Measurements from ENCODE around the gene SHLD2. TPM values are rescaled to one million over a fixed set of nuclear protein-coding genes. Genes with fewer than 3 reads are reported as not detected.
"Not testable (repeated sequence)": the region's sequence is repeated elsewhere in the genome, so short reads cannot be mapped to it uniquely, and the experiment has no call there.

The SHLD2 gene
- total RNA-seq, 2 donors from 2014 or later, result 35.1 to 35.8 TPM

DNA sequence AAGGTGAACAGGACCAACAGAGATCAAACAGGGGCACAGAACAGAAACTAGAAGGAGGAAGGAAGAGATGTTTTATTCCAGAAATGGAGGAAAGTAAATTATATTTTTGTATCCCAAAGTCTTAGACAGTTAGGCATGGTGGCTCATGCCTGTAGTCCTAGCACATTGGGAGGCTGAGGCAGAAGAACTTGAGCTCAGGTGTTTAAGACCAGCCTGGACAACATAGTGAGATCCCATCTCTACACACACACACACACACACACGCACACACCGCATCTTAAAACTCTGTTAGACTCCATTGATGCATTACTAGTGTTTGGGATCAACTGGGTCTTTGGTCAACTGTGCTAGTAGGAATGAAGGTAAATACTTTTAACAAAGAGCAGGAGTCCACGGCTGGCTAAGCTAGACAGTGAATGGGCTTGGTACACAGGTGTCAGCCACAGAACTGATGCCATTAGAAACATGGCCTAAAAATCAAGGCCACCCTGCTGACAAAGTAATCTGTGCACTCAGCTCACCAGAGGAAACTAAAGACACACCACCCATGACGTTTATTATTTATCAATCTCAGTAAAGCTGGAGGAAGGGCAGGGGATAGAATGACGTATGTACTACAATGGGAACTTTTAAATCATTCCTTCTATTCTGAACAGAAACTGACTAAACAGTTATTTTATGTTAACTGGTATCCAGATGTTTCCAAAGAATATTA is 11.3 kb upstream of the SHLD2 start:
- DNase-seq (ENCODE audit: low spot score), result not testable (repeated sequence)
- intact Hi-C loops (cut with DNase I), result loop anchor here in 1 of 2 donors (10.0 kb wide), 1 partner anchor 109 kb away; no protein-coding TSS in a partner anchor

DNA sequence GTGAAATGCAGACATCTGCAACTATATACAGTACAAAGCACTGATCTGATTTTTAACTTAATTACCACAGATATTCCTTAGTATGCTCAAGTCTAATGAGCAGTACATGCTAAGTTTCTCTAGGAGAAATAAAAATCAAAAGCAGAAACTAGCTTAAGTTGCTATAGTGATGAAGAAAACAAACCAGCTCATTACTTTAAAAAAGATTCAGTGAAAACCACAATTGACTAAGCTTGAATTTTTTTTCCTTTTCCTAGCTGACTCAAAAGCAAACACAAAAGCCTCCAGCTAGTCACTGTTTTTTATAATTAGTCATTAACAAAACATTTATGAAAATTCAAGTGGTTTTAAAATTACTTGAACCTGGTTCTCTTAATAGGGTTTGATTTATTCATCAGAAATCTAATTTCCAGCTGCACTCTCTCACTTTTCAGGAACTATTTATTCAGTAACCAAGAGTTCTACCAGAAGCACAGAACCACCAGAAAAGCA is 10.7 kb upstream of the SHLD2 start:
- intact Hi-C loops (cut with DNase I), result loop anchor here in 1 of 2 donors (10.0 kb wide), 1 partner anchor 110 kb away; no protein-coding TSS in a partner anchor

DNA sequence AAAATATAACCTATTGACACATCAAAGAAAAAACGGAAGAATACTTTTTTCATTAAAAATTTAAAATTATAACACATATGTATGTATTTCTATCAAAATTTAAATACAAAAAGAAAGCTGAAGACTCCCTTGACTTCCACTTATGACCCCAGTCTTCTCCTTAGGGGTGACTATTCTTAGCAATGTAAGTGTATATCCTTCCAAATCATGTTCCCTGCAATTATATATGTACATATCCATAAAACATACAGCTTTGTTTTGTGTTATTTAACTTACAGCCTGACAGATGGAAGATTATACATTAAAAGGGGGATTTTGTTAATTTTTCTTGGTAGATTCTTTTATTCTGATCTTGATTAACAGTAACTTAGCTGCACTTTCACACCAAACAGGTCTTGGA is 9.5 kb upstream of the SHLD2 start:
- intact Hi-C loops (cut with DNase I), result loop anchor here in 1 of 2 donors (10.0 kb wide), 1 partner anchor 111 kb away; no protein-coding TSS in a partner anchor
- DNase-seq (ENCODE audit: low spot score), result no peak

More for the DNA sequence above, 10.7 kb upstream of the SHLD2 start:
- not testable (repeated sequence) for DNase-seq (ENCODE audit: low spot score)

DNA sequence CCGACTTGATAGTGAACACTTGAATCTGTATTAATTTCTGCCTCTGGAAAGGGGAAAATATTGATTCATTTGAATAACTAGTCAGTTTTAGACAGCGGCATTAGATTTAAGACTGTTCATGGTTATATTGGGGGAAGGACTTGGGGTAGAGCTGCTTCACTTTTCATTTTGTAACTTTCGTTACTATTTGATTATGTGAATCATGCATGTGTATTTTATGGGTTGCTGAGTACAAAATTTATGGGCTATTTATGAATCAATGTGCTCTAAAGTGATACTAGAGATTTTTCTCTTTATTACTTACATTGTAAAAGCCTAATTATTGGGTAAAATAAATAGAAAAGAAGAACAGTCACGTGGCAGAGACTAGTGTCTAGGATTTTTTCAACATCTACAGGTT is 5.3 kb upstream of the SHLD2 start:
- intact Hi-C loops (cut with DNase I), result loop anchor here (10.0 kb wide), 1 partner anchor 115 kb away; no protein-coding TSS in a partner anchor
- DNase-seq (ENCODE audit: low spot score), result no peak

DNA sequence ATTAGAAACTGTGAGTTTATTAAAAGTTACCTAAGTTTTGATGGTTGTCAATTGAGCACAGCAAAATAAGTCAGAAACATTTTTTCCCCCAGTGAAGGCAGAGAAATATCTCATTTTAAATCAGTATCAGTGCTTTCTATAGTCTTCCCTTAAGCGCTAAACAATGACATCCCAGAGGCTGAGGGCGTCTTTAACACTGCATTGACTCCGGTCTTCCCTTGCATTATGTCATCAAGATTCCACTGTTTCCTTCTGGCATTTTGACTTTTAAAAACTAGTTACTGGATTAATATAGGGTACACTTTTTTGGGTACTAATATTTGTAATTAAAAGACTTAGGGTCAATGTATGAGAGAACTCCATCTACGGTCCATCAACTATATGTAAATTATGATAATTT is 4.2 kb upstream of the SHLD2 start:
- DNase-seq (ENCODE audit: low spot score), result no peak
- intact Hi-C loops (cut with DNase I), result loop anchor here in 1 of 2 donors (10.0 kb wide), 1 partner anchor 116 kb away; no protein-coding TSS in a partner anchor

DNA sequence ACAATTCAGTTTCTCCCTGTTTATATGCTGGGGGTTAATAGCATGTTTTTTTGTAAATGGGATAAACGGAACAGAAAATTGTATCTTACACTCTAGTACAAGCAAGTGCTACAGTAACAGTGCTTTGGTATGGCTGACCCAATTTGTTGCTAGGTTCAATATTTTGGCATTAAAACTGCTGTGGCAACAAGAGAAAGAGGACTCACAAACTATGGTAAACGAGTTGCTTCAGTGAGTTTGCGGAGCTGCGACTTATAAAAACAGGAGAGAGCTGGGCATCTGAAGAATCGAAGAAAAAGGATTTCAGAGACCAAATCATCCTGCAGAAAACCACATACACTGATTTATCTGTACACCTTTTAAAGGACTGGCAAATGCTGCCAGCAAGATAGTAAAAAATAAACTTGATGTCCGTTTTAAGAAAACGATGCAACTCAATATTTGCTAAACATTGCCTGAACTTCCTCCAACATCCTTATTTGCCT is 2.6 kb upstream of the SHLD2 start:
- no peak for DNase-seq (ENCODE audit: low spot score)
- intact Hi-C loops (cut with DNase I), result loop anchor here in 1 of 2 donors (10.0 kb wide), 1 partner anchor 118 kb away; no protein-coding TSS in a partner anchor

DNA sequence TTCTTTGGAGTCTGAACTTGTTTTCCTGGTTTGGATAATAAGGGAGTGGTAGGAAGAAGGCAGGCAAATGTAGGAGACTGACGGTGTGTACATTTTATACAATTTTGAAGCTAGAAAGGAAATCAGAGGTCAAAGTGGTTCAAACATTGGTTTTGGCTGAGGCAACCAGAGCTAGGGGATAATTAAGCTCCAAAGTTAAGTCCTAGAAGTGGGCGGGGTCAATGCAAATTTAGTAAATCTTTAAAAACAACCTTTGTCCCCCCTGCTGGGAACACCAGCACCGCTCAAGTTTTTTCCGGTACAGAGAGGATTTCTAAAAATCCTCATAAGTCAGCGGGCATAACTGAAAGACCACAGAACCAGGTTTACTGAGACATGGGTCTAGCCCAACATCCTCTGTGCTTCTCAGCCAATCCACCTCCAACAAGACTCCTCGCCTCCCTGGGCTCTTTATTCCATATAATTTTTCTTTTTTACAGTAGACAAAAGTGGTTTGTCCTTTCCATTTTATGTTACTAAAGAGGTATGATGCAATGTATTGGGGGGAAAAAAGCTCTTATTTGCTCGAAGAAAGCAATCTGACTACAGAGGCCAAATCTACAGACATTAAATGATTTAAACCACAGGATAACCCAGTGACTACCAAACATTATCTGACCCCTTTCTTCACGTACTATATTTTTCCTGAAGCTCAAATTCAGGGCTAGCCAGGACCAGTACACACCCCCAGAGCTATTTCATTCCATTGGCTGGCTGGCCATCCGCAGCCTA is 2.0 kb upstream of the SHLD2 start:
- DNase-seq (ENCODE audit: low spot score), result no peak
- intact Hi-C loops (cut with DNase I), result loop anchor here in 1 of 2 donors (10.0 kb wide), 1 partner anchor 118 kb away; no protein-coding TSS in a partner anchor

DNA sequence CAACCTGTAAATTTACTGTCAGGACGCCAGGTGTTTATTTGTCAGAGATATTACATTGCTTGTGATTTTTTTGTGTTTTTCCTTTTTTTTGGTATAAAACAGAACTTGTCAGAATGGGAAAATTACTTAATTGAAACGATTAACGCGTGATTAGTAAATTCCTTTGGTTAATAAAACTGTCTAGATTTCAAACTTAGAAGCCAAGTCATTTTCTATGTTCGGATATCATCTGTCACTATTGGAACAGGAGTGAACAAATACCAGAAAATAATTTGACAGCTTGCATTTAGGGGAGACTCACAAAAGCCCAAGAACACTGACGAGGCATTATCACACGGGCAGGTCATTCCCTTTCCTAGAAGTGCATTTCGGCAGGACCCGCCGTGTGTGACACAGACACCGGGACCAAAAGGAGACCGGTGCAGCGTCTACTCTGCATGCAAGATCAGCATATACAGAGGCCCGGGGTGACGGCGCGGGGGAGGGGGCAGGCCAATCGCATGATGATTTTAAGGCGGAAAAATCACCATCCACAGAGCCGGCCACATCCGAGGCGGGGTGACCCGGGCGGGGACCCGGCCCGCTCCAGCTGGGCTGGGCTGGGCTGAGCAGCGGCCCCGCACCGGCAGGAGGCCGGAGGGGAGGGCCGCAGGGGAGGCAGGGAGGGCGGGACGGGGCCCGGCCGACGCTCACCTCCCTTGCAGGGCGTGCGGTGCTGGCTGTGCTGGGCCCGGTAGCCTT is 1.2 kb upstream of the SHLD2 start:
- intact Hi-C loops (cut with DNase I), result loop anchor here in 1 of 2 donors (10.0 kb wide), 1 partner anchor 119 kb away; no protein-coding TSS in a partner anchor
- peak; percentile 87 for DNase-seq (ENCODE audit: low spot score)

DNA sequence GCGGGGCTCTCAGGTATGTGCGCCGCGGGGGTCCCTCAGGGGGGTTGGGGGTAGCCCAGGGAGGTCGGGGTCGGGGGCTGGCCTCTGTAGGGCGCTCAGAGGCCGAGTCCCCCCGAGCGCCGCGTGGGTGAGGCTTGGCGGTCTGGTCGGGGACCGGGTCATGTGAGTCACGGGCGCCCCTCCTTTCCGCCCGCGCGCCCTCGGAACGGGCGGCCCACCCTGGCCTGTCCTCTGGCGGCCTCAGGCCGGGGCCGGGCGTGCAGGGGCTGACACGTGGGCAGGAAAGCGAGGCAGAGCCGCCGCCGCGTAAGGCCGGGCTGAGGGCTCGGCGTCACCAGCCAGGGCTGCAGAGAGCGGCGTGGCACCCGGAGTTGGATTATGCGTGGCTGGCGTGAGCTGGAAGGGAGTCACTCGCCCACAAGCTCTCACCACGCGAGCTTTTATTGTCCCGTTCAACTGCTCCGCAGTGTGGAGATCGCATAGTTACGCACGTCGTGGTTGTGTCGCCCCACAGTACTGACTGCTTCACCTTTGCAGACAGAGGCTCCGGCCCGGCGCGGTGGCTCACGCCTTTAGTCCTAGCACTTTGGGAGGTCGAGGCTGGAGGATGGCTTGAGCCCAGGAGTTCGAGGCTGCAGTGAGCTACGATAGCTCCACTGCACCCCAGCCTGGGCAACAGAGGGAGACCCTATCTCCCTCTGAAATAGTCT is 385 bp downstream of the SHLD2 start:
- DNase-seq (ENCODE audit: low spot score), result peak; percentile 97
- intact Hi-C loops (cut with DNase I), result loop anchor here in 1 of 2 donors (10.0 kb wide), 1 partner anchor 121 kb away; no protein-coding TSS in a partner anchor

DNA sequence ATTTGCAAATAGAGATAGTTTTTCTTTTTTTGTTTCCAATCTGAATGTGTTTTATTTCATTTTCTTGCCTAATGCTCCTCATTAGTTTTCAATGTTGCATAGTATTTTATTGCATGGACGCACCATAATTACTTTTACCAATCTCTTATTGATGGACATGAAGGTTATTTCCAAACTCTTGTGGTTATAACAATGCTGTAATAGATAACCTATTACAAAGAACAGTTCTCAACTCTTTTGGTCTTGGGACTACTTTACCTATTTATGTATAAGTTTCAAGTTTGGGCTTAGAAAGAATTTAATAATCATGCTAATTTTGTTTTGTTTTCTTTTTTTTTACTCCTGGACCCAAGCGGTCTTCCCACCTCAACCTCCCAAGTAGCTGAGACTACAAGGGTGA is 7.0 kb downstream of the SHLD2 start:
- intact Hi-C loops (cut with DNase I), result no loop called here
- DNase-seq (ENCODE audit: low spot score), result no peak

DNA sequence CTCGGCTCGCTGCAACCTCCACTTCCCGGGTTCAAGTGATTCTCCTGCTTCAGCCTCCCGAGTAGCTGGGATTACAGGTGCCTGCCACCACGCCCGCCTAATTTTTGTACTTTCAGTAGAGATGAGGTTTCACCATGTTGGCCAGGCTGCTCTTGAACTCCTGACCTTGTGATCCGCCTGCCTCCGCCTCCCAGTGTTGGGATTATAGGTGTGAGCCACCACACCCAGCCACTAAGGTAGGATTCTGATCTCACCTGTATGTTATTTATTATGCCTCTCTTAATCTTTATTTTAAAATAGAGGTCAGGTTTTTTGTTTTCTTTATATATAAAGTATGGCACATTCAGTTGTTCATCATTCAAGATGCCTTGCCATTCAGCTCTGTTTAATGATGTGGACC is 9.7 kb downstream of the SHLD2 start:
- intact Hi-C loops (cut with DNase I); DNase-seq (ENCODE audit: low spot score): not testable (repeated sequence)

DNA sequence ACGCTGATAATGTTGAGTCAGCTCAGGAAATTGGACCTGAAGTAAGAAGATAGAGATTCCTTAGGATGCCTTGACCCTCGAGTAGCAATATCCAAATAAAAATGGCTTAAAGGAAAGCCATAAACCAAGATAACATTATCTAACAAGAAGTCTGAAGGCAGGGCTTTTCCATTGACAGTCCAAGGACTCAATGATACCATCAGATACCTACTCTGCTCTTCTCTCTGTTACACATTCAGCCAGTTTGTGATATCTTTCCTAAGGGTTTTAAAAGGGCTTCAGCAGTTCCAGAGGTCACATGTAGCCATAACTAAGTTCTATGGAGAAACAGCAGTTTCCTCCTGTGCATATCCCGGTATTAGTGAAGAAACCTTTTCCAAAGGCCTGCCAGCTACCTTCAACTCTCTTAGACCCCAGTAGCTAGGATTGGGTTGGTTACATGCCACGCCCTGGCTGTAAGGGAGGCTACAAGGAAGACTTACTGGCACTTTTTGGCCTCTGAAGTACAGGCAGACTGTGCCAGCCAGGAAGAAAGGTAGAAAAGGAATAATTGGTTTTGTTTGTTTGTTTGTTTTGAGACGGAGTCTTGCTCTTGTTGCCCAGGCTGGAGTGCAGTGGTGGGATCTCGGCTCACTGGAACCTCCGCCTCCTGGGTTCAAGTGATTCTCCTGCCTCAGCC is 10.6 kb downstream of the SHLD2 start:
- intact Hi-C loops (cut with DNase I), result no loop called here
- no peak for DNase-seq (ENCODE audit: low spot score)

DNA sequence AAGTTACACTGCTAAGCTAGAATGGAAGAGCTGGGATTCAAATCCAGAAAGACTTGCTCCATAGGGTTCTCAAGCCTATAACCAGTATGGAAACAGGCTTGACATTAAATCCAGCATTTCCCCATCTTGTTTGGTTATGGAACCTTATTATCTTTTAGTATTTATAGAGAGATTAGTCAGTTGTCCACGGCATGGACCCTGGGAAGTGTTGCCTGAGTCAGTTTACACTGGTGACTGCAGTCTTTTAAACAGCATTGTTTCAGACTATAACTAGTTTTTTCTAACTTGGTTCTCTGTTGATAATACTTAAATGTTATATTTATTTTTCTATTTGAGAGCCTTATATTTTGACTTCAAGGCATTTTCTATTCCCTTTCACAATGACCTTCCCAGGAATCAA is 23.1 kb downstream of the SHLD2 start:
- intact Hi-C loops (cut with DNase I); DNase-seq (ENCODE audit: low spot score): not testable (repeated sequence)

DNA sequence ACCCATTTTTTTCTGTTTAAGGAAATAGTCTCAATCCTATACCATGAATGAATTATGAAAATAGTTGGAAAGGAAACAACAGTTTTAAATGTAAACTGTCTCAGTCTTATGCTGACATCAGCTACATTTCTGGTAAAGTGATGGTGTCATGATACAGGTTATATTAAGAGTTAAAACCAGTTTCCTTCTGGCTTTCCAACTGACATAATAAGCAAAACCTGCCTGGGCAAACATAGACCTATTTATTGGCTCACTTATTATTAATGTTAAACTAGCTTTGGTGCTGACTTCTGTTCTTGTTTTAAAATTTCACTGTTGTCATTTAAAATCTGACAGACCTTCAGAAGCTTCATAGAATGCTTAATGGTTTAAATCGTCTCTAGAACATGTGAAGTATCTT is 24.0 kb downstream of the SHLD2 start:
- DNase-seq (ENCODE audit: low spot score); intact Hi-C loops (cut with DNase I): not testable (repeated sequence)

DNA sequence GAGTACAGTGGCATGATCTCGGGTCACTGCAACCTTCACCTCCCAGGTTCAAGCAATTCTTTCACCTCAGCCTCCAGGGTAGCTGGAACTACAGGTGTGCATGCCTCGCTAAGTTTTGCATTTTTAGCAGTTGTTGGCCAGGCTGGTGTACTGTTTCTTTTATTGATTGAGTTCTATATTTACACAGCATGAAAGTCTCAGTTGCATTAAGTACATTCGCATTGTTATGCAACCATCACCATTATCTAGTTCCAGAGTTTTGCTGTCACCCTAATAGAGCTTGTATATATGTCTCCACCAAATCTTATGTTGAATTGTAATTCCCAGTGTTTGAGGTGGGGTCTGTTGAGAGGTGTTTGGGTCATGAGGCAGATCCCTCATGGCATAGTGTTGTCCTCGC is 28.3 kb downstream of the SHLD2 start:
- DNase-seq (ENCODE audit: low spot score); intact Hi-C loops (cut with DNase I): not testable (repeated sequence)

DNA sequence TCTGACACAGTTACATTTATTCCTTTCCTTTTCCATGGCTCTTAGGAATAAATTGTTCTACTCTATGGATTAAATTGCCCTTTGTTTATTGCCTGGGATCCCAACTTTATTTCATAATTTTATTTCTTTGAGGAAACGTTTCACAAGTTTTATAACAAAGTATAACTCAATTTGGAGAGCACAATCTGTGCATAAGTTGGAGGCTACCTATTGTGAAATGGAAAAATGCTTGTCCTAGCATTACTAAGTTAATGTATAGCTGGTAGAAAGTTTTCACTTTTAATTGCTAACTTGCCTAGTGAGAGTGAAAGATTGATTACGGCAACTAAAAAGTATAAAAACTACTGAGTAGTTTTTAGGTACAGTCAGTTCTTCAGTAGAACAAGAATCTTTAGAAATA is 32.0 kb downstream of the SHLD2 start:
- intact Hi-C loops (cut with DNase I); DNase-seq (ENCODE audit: low spot score): not testable (repeated sequence)

DNA sequence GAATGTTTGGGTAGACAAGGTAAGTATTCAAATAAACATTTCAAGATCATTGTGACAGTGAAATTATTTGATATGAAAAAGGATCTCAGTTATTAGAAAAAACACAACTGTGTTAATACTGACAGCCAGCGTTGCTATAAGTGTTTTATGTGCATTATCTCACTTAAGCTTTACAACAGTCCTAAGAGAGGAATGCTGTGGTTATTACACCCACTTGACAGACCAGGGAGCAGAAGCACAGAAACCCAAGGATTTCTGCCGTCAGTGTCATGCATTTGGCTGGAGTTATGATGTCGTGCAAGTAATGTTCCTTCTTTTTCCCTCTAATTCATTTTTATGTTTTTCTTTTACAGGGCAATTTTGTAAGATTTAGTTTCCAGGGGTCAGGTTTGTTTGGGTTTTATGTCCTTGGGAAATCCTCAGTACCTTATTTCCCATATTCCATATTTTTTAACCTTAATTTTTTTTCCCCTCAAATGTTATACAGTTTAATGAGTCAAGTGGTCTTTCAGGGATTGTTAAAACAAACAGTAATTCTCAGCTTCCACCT is 32.7 kb downstream of the SHLD2 start:
- intact Hi-C loops (cut with DNase I); DNase-seq (ENCODE audit: low spot score): not testable (repeated sequence)
